DND-41 (cell line): ENCODE measurements around the gene SELP.

Source experiments
- ATAC-seq: fragments of 200-7000 bp; cut with Tn5 transposase; 3 replicates; pipeline ENCODE4 v1.9.1; 2021; ENCODE audit warnings: low read depth; ENCODE audit not compliant: insufficient read depth
- DNase-seq: peaks from one replicate; pipeline ENCODE4 v3.0.0-alpha.2; 2020
- H2AFZ ChIP-seq: 2 replicates; pipeline ENCODE4 v1.6.0; 2012; ENCODE audit warnings: low read depth, low read length
- H3K27ac ChIP-seq: 2 replicates; pipeline ENCODE4 v1.5.1; 2012; ENCODE audit warnings: low read length, inconsistent platforms
- H3K27me3 ChIP-seq: fragments of 200-600 bp; sonication (generic); 2 replicates; pipeline ENCODE4 v1.6.0; 2012; ENCODE audit warnings: low read length, mild to moderate bottlenecking, inconsistent platforms; ENCODE audit not compliant: insufficient read depth, poor library complexity
- H3K36me3 ChIP-seq: 2 replicates; pipeline ENCODE4 v1.5.1; 2012; ENCODE audit warnings: low read length, inconsistent platforms; ENCODE audit not compliant: insufficient read depth
- H3K4me1 ChIP-seq: 2 replicates; pipeline ENCODE4 v1.5.1; 2012; ENCODE audit warnings: mild to moderate bottlenecking, low read length; ENCODE audit not compliant: insufficient read depth
- H3K4me2 ChIP-seq: 2 replicates; pipeline ENCODE4 v1.6.0; 2012; ENCODE audit warnings: mild to moderate bottlenecking, moderate library complexity, low read length, inconsistent platforms; ENCODE audit not compliant: insufficient read depth
- H3K4me3 ChIP-seq, 2 experiments: fragments of 200-600 bp in 1 of 2; shearing (Covaris generic) in 1 of 2; 2 replicates each; pipeline ENCODE4 v1.5.1; 2012 to 2016; ENCODE audit warnings: inconsistent platforms in 2 of 2, low read length in 2 of 2, mild to moderate bottlenecking in 2 of 2, low read depth in 1 of 2, moderate library complexity in 1 of 2
- H3K79me2 ChIP-seq: 2 replicates; pipeline ENCODE4 v1.6.0; 2012; ENCODE audit warnings: low read length, inconsistent platforms; ENCODE audit not compliant: insufficient read depth
- H3K9ac ChIP-seq: 2 replicates; pipeline ENCODE4 v1.6.0; 2012; ENCODE audit warnings: low read depth, mild to moderate bottlenecking, inconsistent platforms, low read length, moderate library complexity
- H3K9me3 ChIP-seq: 2 replicates; pipeline ENCODE4 v1.5.1; 2012; ENCODE audit warnings: low read length, moderate library complexity, mild to moderate bottlenecking, inconsistent platforms; ENCODE audit not compliant: insufficient read depth, severe bottlenecking
- H4K20me1 ChIP-seq: 2 replicates; pipeline ENCODE4 v1.6.0; 2012; ENCODE audit warnings: low read length; ENCODE audit not compliant: insufficient read depth
- CTCF ChIP-seq: IDR thresholded peaks from 2 replicates; pipeline ENCODE4 v1.5.1; 2012; ENCODE audit warnings: borderline replicate concordance, low read length, moderate library complexity, mild to moderate bottlenecking; ENCODE audit not compliant: poor library complexity, severe bottlenecking; ENCODE audit errors: extremely low read depth
- EZH2 ChIP-seq: IDR thresholded peaks from 3 replicates; pipeline ENCODE4 v1.6.1; 2012; ENCODE audit warnings: borderline replicate concordance, low read depth, mild to moderate bottlenecking, moderate library complexity, low read length, inconsistent platforms; ENCODE audit not compliant: severe bottlenecking

SELP gene

GRCh38 chr1:169608226-169608625, 21.7 kb downstream of the SELP start:
- peaks cover 23% of the 10 kb centered on the region for H3K4me1 ChIP-seq
- ATAC-seq (no peak), DNase-seq (no peak)
- TF ChIP-seq EZH2 (no peak), CTCF (no peak)
- no peak overlapping the region for H3K4me2 ChIP-seq
- no peaks in the 10 kb centered on the region for H3K36me3 ChIP-seq
- H3K4me3 ChIP-seq = no peak overlapping the region
- no peaks in the 10 kb centered on the region for H3K27me3 ChIP-seq
- H4K20me1 ChIP-seq = no peaks in the 10 kb centered on the region
- no peaks in the 10 kb centered on the region for H3K79me2 ChIP-seq
- H3K27ac ChIP-seq = no peak overlapping the region
- no peaks in the 10 kb centered on the region for H3K9me3 ChIP-seq
- no peak overlapping the region for H2AFZ ChIP-seq
- H3K9ac ChIP-seq = no peak overlapping the region

GRCh38 chr1:169604781-169605560, 25.0 kb downstream of the SELP start:
- H3K4me3 ChIP-seq = peak overlapping the region in 1 of 2 experiments; percentile 4; a peak in 2 of 4 replicates
- peak overlapping the region; percentile 69 for H3K27ac ChIP-seq
- peak overlapping the region; percentile 3 for H2AFZ ChIP-seq
- no peaks in the 10 kb centered on the region for H3K27me3 ChIP-seq
- no peaks in the 10 kb centered on the region for H4K20me1 ChIP-seq
- peak overlapping the region; percentile 18 for H3K9ac ChIP-seq
- TF ChIP-seq CTCF = peak; percentile 34
- TF ChIP-seq EZH2 = no peak
- H3K4me1 ChIP-seq = peaks cover 49% of the 10 kb centered on the region
- H3K4me2 ChIP-seq = peak overlapping the region; percentile 49
- no peaks in the 10 kb centered on the region for H3K36me3 ChIP-seq
- DNase-seq (peak; percentile 74), ATAC-seq (peak; percentile 87)
- H3K79me2 ChIP-seq = no peaks in the 10 kb centered on the region
- no peaks in the 10 kb centered on the region for H3K9me3 ChIP-seq

GRCh38 chr1:169601096-169601881, 28.6 kb downstream of the SELP start:
- H3K27ac ChIP-seq = peak overlapping the region; percentile 26
- no peak overlapping the region for H3K4me3 ChIP-seq
- H3K9me3 ChIP-seq = no peaks in the 10 kb centered on the region
- DNase-seq (no peak), ATAC-seq (no peak)
- no peak overlapping the region for H3K4me2 ChIP-seq
- peaks cover 49% of the 10 kb centered on the region for H3K4me1 ChIP-seq
- H3K27me3 ChIP-seq = no peaks in the 10 kb centered on the region
- H3K36me3 ChIP-seq = no peaks in the 10 kb centered on the region
- no peaks in the 10 kb centered on the region for H3K79me2 ChIP-seq
- no peak overlapping the region for H2AFZ ChIP-seq
- TF ChIP-seq EZH2 (no peak), CTCF (peak; percentile 77)
- no peak overlapping the region for H3K9ac ChIP-seq
- H4K20me1 ChIP-seq = no peaks in the 10 kb centered on the region
